IPS-NIHi7 (cell line): ENCODE measurements around the gene FAM227A.

Experiments used
- DNase-seq: peaks from one replicate; pipeline ENCODE4 v3.0.0; 2012; ENCODE audit warnings: mixed read lengths; ENCODE audit errors: extremely low spot score

Gene FAM227A

DNA sequence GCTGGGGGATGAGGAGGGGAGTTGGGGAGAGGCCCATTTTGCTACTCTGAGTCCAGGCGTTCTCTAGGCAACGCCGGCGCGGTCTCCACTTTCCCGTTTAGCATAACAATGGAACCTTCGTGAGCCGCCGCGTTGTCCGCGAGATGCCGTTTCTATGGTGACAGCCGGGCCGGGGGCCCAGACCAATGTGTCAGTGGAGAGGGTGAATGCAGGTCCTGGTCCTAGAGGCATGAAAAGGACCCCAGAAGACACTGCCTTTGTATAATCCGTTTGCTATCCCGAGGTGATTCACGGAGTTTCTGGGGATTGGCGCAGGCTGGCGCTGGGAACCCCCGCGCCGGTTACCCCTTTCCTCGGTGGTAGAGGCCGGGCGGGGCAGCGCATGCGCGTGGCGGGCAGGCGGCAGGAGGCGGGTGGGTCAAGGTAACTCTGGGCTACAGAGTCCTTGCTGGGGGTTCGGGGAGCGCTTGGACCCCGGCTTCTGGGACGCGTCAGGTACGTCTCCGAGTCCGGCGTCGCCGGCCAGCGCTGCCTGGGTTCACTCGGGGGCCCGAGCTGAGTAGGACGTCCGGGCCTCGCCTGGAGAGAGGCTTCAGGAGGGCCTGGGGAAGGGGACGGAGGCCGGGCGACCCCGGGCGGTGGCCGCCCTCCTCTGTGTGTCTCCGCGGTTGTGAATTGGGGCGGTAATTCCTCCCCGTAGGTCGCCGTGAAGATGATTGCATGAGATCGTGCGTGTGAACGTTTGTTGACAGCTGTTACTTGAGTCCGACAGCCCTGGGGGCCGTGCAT, at the start of gene FAM227A, which contains the start of gene CBY1:
Gene FAM227A (minus strand): TSS at position 137 of the 789 bp plus-strand sequence. CDS start 6,224 bp downstream, outside the sequence.
Gene CBY1 (plus strand): TSS at position 383 of the 789 bp plus-strand sequence. CDS start 11,417 bp downstream, outside the sequence.
- peak; percentile 99 for DNase-seq

DNA sequence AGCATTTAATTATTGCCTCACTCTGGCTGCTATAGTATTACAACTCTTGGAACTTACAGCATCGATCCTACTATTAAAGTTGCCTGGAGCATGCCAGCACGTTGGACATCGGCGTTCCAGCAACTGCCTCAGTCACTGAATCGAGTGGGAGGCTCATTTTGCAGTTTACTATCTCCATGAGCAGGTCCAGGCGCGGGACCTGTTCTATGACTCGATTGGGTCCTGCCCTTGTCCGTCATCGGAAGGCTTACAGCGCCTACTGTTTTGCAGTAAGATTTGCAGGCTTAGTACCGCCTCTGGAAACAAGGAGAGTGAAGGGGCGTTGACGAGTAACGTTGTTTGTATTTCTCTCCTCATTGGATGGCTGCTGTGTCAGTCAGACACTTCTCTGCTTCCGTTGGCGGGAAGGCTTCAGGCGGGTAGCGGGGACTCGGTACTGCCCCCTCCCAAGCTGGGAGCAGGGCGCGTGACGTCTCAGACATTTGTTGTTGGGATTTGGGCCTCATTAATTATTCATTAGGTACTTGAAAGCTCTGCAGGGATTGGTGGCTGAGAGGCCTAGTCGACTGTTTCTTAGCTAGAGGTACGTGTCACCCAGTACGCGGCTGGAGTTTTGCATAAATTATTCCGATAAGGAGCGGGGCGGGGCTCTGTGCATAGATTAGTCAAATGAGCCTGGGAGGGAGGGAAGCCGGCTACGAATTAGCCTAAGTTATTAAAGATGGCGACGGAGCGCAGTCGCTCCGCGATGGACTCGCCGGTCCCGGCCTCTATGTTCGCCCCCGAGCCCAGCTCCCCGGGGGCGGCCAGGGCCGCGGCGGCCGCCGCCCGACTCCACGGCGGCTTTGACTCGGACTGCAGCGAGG, 49.3 kb upstream of the FAM227A start, which contains the start of gene GTPBP1:
Gene GTPBP1 (plus strand): TSS at position 710 of the 866 bp plus-strand sequence. CDS start 12 bp downstream, at position 722.
- peak; percentile 97 for DNase-seq

DNA sequence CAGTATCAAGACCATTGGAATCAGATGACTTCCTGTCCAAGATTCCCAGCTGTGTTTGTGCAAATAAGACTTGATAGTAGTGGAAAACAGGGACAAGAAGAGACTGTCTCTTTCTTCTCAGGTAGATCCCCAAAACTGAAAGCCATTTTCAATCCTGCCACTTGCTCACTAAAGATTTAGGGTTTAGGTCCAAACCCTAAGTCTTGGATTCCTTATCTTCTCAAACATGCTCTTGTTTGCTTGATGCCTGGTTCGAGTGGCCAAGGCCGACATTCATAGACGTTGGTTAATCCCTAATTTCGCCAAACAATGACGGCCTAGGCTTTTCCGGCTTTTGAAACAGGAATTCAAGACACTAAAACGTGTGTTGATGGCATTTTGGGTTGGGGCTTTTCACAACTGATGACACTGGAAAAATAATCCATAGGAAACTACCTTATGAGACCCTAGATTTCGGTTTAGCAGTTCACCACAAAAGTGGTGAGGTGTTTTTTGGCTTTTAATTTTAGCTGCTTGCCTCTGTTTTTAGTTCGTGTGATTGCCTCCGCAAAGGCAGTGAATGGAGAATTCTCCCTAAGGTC, 48.6 kb upstream of the FAM227A start:
- DNase-seq, result no peak

DNA sequence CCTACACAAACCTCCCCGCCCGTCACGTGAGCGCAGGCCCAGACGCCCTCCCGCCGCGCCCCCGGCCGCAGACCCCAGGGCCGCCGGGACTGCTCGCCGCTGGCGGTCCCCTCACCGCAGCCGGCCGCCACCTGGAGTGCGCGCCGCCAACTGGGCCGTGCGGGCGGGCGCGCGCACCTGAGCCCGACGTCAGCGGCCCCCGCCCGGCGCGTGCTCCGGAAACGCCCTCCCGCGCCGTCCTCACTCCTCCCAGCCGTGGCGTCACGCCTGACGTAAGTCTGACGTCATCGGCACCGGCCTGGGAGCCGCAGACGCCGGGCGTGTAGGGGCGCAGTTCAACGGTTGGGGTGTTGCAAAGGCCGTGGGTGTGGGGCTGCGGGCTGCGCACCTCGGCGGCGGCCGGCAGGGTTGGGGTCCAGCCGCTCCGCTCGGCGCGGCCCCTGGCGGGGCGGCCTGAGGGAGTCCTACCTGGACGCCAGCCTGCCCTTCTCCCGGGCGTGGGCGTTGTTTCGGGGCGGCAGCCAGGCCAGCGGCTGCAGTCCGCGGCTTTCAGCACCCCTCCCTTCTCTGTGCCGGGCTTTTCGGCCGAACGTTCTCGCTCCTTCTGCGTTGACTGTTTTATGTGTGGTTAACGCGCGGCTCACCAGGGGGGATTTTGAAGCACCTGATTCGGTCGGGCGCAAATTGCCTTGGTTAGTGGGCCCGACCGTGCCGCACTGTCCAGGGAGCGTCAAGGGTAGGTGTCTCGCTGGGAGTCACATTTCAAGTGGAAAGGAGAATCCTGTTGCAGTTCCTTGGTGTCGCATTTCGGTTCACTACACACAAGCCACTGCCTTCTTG, 44.8 kb upstream of the FAM227A start, which contains the start of gene JOSD1:
Gene JOSD1 (minus strand): TSS at position 155 of the 840 bp plus-strand sequence. CDS start 956 bp downstream, outside the sequence.
- peak; percentile 92 for DNase-seq

DNA sequence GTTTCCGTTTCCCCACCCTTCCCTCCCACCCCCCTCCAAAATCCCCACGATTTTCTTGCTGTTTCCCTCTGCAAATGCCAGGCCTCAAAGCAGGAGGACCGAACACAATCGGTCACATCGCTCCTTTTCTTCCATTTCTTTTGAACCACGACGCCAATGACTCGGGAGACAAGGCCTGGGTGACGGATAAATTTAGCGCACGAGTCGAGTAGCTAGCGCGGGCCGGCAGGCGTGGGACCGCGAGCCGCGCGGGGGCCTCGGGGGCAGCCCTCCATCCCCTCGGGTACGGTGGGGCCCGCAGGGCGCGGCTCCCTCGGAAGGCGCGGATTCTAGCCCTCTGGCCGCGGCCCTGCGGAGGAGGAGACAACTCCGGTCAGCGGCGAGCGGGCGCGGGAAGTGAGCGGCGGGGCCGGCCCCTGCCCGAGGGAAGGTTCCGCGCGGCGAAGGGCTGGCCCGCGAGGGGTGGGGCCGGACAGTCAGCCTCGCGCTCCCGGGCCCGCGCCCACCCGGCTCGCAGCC, 44.1 kb upstream of the FAM227A start:
- peak; percentile 80 for DNase-seq

DNA sequence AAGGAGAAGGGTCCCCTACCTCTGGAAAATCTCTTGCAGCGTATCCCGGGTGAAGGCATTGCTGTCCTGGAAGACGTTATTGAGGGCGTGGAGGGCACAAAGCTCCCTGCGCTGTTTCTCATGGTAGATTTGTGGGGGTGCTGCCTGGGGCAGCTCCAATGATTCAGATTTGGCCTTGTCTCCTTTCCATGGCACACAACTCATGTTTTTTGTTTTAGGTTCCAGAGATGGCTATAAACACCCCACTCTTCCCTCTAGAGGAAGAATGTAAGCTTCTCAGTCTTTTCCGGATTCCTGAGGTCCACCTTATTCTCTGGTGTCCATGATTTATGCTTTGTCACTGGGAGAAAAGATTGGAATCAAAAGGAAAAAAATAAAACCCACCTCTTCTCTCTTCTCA, 43.6 kb upstream of the FAM227A start:
- DNase-seq, result no peak

DNA sequence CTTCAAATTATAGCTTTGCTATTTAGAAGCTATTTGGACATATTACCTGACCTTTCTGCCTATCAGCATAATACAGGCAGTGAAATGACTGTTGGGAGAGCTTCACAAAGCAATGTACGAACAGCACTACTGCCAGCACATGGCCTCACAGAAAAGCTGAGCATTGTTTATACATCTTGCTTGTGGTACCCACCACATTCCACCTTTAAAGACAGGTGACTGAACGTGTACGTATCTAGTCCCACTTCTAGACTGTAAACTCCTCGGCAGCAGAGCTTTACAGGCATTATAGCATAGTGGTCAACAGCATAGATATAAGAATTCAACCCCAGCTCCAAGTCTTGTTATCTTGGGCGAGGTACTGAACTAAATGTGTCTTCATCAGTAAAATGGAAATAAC, 43.0 kb upstream of the FAM227A start:
- DNase-seq, result no peak

DNA sequence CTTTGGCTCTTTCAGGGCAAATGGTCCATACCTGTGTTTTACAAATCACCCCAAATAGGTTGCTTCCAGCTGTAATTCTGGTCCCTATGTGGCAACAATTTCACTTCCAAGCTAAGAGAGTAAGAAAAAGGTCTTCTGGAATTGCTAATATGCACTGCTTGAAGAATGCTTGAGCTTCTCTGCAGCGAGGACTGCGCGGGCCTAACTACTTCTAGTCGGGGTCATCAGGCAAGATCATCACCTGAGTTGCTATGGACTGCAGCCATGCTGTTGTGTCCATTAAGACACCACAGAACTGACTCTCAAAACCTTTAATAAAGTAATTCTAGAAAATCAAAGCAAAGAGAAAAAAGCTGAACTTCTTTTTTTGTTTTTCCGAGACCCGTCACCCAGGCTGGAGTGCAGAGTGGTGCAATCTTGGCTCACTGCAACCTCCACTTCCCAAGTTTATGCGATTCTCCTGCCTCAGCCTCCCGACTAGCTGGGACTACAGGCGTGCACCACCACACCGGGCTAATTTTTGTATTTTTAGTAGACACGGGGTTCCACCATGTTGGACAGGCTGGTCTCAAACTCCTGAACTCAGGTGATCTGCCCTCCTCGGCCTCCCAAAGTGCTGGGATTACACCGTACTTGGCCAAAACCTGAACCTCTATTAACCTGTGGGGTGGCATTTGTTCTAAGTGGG, 42.4 kb upstream of the FAM227A start:
- no peak for DNase-seq

DNA sequence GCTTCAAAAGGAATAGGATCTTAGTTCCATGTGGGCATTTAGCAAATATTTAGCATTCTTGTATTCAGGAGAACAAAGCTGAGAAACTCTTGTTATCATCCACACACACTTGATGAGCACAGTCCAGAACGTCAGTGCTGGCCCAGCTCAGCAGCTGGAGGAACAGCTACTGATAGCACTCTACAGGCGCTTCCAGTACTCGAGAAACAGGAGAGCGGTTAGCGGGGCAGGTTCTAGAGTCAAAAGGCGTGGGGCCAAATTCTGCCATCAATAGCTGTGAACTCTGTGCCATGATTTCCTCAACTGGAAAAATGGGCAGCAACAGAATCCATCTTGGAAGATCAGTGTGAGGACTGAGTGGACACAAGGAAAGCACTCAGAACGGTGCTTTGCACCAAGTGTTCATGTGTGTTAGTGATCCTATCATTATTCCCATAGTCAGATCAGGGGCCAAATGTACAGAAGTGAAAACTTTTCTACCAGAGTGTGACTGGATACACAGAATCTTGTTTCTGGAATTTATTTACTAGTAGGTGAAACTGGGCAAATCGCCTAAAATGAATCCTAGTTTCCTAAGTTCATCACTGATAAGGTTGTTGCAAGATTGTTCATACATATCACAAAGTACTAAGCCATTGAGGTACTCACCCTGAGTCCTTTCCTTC, 41.4 kb upstream of the FAM227A start:
- DNase-seq, result no peak

DNA sequence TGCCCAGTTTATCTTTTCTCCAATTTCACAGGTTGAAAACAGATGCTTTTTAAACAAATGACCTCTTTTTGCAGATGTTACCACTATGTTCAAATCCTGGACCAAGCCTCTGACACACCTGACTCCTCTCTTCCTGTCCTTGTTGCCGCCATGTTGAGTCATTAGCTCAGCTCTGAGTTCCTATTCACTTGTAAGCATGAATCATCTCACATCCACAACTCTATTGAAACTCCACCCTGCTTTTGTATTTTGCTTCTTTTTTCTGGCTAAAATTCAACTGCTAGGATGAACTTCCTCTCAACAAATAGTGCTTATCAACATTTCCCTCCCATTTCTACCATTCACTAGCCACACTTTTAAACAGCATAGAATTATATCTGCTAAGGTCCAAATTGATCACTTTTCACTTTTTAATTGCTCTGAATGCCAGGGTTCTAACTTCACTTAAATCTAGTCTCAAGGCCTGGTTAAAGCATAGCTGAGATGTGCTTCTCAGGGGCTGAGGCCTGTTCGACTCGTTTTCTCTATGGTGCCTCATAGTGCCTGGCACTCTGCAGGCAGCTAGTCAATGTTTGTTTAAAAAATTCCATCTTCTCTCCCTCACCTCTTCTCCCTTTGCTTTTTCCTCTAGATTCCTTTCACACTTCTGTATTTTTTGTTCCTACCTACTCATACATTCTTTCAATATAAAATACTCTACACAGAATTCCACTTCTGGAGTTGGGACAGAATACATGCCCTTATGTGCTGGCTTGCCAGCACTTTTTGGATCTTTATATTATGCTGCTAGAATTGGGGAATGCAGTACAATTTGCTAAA, 40.6 kb upstream of the FAM227A start:
- DNase-seq, result no peak

DNA sequence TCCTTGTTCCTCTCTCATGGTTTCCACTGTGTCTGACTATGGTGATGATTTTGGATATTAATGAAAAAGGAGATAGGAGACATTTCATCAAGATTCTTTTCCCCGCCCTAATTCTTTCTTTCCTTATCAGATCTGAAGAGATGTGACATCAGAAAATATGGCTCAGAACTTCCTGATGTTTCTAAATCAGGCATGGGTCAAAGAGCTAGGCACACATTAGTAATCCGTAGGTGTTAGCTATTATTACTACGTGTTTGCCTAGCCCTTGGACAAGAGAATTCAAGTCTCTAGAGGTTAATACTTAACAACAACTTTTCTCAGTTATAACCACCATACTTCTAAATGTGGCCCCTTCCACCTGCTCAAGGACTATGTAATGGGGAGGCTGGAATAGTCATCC, 38.7 kb upstream of the FAM227A start:
- DNase-seq, result no peak

DNA sequence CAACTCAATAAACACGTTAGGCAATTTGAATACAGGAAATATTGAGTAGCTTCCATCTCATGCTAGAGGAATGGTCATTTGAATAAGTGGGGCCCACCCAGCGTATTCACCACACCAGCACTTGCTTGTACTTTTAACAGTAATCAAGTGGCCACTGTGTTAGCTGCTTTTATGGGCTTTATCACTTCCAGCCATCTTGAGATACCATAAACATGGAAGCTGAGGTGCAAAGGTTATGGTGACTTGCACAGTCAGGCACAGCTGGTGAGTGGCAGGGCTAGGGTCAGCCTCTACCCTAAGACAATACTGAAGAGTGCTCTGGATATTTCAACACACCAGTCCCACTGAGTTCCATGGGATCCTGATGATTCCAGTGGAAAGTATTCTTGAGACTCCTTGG, 37.9 kb upstream of the FAM227A start:
- DNase-seq, result no peak

DNA sequence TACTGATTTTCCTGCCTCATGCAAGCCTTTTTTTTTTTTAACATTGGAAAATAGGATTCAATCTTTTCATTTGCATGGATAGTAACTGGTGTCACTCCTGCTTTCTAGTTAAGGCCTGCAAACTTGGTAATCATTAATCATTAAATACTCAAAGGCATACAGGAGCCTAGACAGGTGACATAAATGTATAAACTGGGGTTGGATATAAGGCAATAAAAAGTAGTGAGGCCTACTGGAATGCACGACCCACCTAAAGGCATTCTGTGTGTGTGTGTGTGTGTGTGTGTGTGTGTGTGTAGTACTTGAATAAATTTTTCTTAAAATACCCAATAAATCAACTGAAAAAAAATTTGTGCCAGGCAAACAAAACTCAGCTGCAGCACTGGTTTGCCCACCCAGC, 33.5 kb upstream of the FAM227A start:
- no peak for DNase-seq

DNA sequence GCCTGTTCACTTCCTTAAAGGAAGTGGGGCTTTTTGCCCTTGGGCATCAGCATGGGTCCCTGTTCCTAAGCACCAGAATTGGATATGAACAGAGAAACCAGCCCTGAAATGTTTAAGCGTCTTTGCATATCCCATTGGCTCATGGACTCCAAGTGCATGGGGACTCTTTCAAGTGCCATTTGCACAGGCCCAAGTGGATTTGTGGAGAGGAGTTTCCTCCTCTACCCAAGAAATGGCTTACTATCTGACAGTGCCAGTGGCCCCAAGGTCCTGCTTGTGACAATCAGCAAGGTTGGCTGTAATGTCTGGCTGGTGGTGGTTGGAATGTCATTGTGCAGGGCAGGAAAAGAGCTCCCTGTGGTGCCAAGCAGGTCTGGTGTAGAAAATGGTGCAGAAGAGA, 29.6 kb upstream of the FAM227A start:
- DNase-seq, result no peak

DNA sequence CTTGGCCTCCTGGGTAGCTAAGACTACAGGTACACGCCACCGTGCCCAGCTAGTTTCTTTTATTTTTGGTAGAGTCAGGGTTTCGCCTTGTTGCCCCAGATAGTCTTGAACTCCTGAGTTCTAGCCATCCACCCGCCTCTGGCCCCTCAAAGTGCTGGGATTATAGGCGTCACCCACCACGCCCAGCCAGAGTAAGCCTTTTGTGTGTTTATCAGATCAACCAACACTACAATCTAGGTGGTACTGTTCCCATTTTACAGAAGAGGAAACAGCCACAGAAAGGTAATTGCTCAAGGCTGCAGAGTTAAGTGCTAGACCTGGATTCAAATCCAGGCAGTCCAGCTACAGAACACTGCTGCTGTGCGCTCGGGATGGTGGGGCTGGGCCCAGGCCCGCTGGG, 28.7 kb upstream of the FAM227A start:
- no peak for DNase-seq

DNA sequence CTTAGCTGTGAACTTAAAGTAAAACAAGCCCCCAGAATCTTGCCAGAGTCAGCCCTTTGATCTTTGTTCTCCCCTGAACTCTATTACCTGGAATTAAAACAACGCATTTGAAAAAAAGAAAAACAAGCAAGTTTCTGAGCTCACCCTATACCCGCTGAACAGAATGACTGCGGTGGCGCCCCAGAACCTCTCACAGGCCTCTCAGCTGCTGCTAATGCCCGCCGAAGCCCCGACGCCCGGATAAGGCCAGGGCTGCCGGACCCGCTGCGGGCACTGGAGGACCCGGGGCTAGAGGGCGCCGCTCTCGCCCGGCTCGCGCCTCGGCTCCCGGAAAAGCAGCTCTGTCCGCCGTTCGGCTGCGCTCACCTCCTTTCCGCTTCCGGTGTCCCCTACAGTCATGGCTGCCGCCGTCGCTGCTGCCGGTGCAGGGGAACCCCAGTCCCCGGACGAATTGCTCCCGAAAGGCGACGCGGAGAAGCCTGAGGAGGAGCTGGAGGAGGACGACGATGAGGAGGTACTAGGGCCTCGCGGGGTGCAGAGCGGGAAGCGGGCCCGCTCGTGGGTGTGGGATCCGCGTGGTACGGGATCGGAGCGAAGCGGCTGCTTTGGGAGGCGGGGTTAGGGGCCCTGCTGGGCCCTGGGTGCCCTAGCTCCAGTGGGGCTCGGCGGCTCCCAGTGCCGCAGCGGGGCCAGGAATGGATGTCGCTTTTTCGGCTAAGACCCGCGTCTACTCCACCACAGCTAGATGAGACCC, 25.6 kb upstream of the FAM227A start, which contains the start of gene TOMM22:
Gene TOMM22 (plus strand): TSS at position 376 of the 754 bp plus-strand sequence. CDS start 22 bp downstream, at position 398.
- DNase-seq, result peak; percentile 98

DNA sequence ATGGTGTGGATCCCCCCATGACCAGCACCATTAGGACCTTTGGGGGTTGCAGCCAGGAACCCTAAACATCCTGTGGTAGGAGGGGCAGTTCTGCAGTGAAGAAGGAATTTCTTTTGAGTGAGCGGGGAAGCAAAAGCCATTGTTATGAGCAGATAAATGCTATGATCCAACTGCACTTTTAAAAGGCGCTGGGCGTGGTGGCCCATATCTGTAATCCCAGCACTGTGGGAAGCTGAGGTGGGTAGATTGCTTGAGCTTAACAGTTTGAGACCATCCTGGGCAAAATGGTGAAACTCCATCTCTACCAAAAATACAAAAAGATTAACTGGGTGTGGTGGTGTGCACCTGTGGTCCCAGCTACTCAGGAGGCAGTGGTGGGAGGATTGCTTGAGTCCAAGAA, 19.6 kb upstream of the FAM227A start:
- DNase-seq, result no peak

DNA sequence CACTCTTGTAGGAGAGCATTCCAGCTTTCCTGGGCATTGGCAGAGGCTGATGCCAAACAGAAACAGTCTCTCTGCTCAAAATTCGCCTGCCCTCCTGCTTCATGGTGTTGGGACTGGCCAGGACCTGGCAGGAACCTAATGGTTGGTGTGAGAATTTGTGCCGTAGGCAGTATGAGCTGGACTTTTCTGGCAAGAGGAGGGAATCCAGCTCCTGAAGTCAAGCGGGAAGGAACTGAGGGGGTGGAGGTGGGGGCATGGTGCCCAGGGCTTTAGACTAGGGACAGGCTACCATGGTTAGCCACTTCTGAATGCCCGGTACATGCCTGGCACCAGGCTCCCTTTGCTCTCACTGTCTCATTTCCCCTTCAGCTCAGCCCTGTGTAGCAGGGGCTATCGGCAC, 18.7 kb upstream of the FAM227A start:
- DNase-seq, result no peak
